Stomach smooth muscle (tissue), 2 donors: Measurements from ENCODE around the gene NRG3.
A peak's percentile ranks its signal among the peaks of the same experiment; 100 is the strongest.

ENCODE experiments used
- H3K27ac ChIP-seq: one replicate; pipeline ENCODE4 v1.7.0; 2013; ENCODE audit warnings: mild to moderate bottlenecking, low read length, inconsistent platforms
- H3K27me3 ChIP-seq, 2 donors: one replicate each; pipeline ENCODE4 v1.7.0; 2013; ENCODE audit warnings: low read length in 2 of 2; ENCODE audit not compliant: insufficient read depth in 2 of 2, control insufficient read depth in 1 of 2
- H3K36me3 ChIP-seq, 2 donors: one replicate each; pipeline ENCODE4 v1.7.0; 2013; ENCODE audit warnings: low read length in 2 of 2; ENCODE audit not compliant: control insufficient read depth in 2 of 2, insufficient read depth in 2 of 2
- H3K4me1 ChIP-seq: one replicate; pipeline ENCODE4 v1.7.0; 2013; ENCODE audit warnings: low read length; ENCODE audit not compliant: control insufficient read depth, insufficient read depth
- H3K4me3 ChIP-seq, 2 donors: one replicate each; pipeline ENCODE4 v1.7.0; 2013; ENCODE audit warnings: low read length in 2 of 2
- H3K9ac ChIP-seq, 2 donors: one replicate each; pipeline ENCODE4 v1.7.0; 2013; ENCODE audit warnings: low read length in 2 of 2, mild to moderate bottlenecking in 1 of 2
- H3K9me3 ChIP-seq, 2 donors: one replicate each; pipeline ENCODE4 v1.7.0; 2013; ENCODE audit warnings: low read length in 2 of 2; ENCODE audit not compliant: control insufficient read depth in 2 of 2
- donor health status: healthy.
- donor health status: Pancreatic carcinoma.

The NRG3 gene

GRCh38 chr10:82874671-82875070 lies 999.7 kb downstream of the NRG3 start:
- no peak overlapping the region for H3K9ac ChIP-seq
- H3K27ac ChIP-seq: no peak overlapping the region
- H3K36me3 ChIP-seq: no peaks in the 10 kb centered on the region
- no peak overlapping the region for H3K4me3 ChIP-seq
- no peaks in the 10 kb centered on the region for H3K9me3 ChIP-seq
- no peaks in the 10 kb centered on the region for H3K27me3 ChIP-seq
- no peaks in the 10 kb centered on the region for H3K4me1 ChIP-seq

- Histone ChIP-seq H3K4me3 (no peak overlapping the region), H3K27me3 (no peaks in the 10 kb centered on the region), H3K9ac (no peak overlapping the region), H3K36me3 (no peaks in the 10 kb centered on the region), H3K27ac (no peak overlapping the region), H3K4me1 (no peaks in the 10 kb centered on the region), H3K9me3 (no peaks in the 10 kb centered on the region)
Measured at GRCh38 chr10:82880776-82881290, 1005.8 kb downstream of the NRG3 start.

- H3K9me3 ChIP-seq: no peaks in the 10 kb centered on the region
- H3K27ac ChIP-seq: no peak overlapping the region
- no peaks in the 10 kb centered on the region for H3K36me3 ChIP-seq
- H3K27me3 ChIP-seq: no peaks in the 10 kb centered on the region
- no peaks in the 10 kb centered on the region for H3K4me1 ChIP-seq
- H3K9ac ChIP-seq: no peak overlapping the region
- no peak overlapping the region for H3K4me3 ChIP-seq
Measured at GRCh38 chr10:82882722-82883121, 1007.7 kb downstream of the NRG3 start.

GRCh38 chr10:82883603-82884002 lies 1008.6 kb downstream of the NRG3 start:
- Histone ChIP-seq H3K27me3 (no peaks in the 10 kb centered on the region), H3K27ac (no peak overlapping the region), H3K4me1 (no peaks in the 10 kb centered on the region), H3K9ac (no peak overlapping the region), H3K9me3 (no peaks in the 10 kb centered on the region), H3K4me3 (no peak overlapping the region), H3K36me3 (no peaks in the 10 kb centered on the region)

GRCh38 chr10:82887488-82887887 lies 1012.5 kb downstream of the NRG3 start:
- H3K4me1 ChIP-seq: no peaks in the 10 kb centered on the region
- H3K9me3 ChIP-seq: no peaks in the 10 kb centered on the region
- H3K27me3 ChIP-seq: no peaks in the 10 kb centered on the region
- H3K9ac ChIP-seq: no peak overlapping the region
- no peak overlapping the region for H3K27ac ChIP-seq
- no peak overlapping the region for H3K4me3 ChIP-seq
- H3K36me3 ChIP-seq: no peaks in the 10 kb centered on the region

GRCh38 chr10:82888809-82889455 lies 1013.9 kb downstream of the NRG3 start:
- Histone ChIP-seq H3K27ac (no peak overlapping the region), H3K27me3 (no peaks in the 10 kb centered on the region)

GRCh38 chr10:82889728-82890127 lies 1014.7 kb downstream of the NRG3 start:
- Histone ChIP-seq H3K9ac (no peak overlapping the region), H3K9me3 (no peaks in the 10 kb centered on the region), H3K4me3 (no peak overlapping the region), H3K27me3 (no peaks in the 10 kb centered on the region), H3K4me1 (no peaks in the 10 kb centered on the region), H3K36me3 (no peaks in the 10 kb centered on the region), H3K27ac (no peak overlapping the region)

More at GRCh38 chr10:82888809-82889455, 1013.9 kb downstream of the NRG3 start:
- no peak overlapping the region for H3K9ac ChIP-seq
- H3K4me1 ChIP-seq: no peaks in the 10 kb centered on the region
- H3K36me3 ChIP-seq: no peaks in the 10 kb centered on the region
- no peaks in the 10 kb centered on the region for H3K9me3 ChIP-seq
- no peak overlapping the region for H3K4me3 ChIP-seq

GRCh38 chr10:82890573-82890972 lies 1015.6 kb downstream of the NRG3 start:
- Histone ChIP-seq H3K4me1 (no peaks in the 10 kb centered on the region), H3K27ac (no peak overlapping the region), H3K36me3 (no peaks in the 10 kb centered on the region), H3K27me3 (no peaks in the 10 kb centered on the region), H3K9ac (no peak overlapping the region), H3K4me3 (no peak overlapping the region), H3K9me3 (no peaks in the 10 kb centered on the region)

GRCh38 chr10:82908096-82908495 lies 1033.1 kb downstream of the NRG3 start:
- Histone ChIP-seq H3K36me3 (no peaks in the 10 kb centered on the region), H3K27me3 (no peaks in the 10 kb centered on the region), H3K9me3 (no peaks in the 10 kb centered on the region), H3K4me1 (no peaks in the 10 kb centered on the region), H3K4me3 (no peak overlapping the region), H3K9ac (no peak overlapping the region), H3K27ac (no peak overlapping the region)

GRCh38 chr10:82908751-82909150 lies 1033.8 kb downstream of the NRG3 start:
- Histone ChIP-seq H3K27me3 (no peaks in the 10 kb centered on the region), H3K4me1 (no peaks in the 10 kb centered on the region), H3K9me3 (no peaks in the 10 kb centered on the region), H3K9ac (no peak overlapping the region), H3K4me3 (no peak overlapping the region), H3K36me3 (no peaks in the 10 kb centered on the region), H3K27ac (no peak overlapping the region)

GRCh38 chr10:82910301-82910700 lies 1035.3 kb downstream of the NRG3 start:
- no peak overlapping the region for H3K27ac ChIP-seq

More at GRCh38 chr10:82910301-82910700, 1035.3 kb downstream of the NRG3 start:
- H3K4me3 ChIP-seq: peak overlapping the region in 1 of 2 donors; percentile 20
- no peaks in the 10 kb centered on the region for H3K9me3 ChIP-seq
- no peak overlapping the region for H3K9ac ChIP-seq
- H3K36me3 ChIP-seq: no peaks in the 10 kb centered on the region
- no peaks in the 10 kb centered on the region for H3K4me1 ChIP-seq
- no peaks in the 10 kb centered on the region for H3K27me3 ChIP-seq
